Activated gamma-delta T cell treated with anti-CD3 and anti-CD28 coated beads, Interleukin-2, amount 50 U/mL, for 16 hours (primary cell): ENCODE data around the gene SMIM9.

ENCODE experiments used
- DNase-seq: peaks from one replicate; pipeline ENCODE4 v3.0.0-alpha.2; 2020; ENCODE audit warnings: low read depth

The SMIM9 gene

GRCh38 chrX:154780968-154781367 is 53.5 kb downstream of the SMIM9 start:
- no peak for DNase-seq

GRCh38 chrX:154779261-154779660 is 55.2 kb downstream of the SMIM9 start:
- DNase-seq: no peak

GRCh38 chrX:154776753-154777152 is 57.7 kb downstream of the SMIM9 start:
- DNase-seq: no peak

- no peak for DNase-seq
Observed at GRCh38 chrX:154775419-154776349, 58.8 kb downstream of the SMIM9 start.

- DNase-seq: no peak
Observed at GRCh38 chrX:154774622-154775021, 59.8 kb downstream of the SMIM9 start.
